ENCODE data around the gene SDHB.

SDHB gene

GRCh38 chr1:17045634-17046333 lies 8.0 kb downstream of the SDHB start:
- peak; percentile 34 for DNase-seq (ENCODE audit: low spot score)

GRCh38 chr1:17045150-17045549 lies 8.7 kb downstream of the SDHB start:
- DNase-seq (ENCODE audit: low spot score), result no peak

GRCh38 chr1:17043676-17044075 lies 10.2 kb downstream of the SDHB start:
- DNase-seq (ENCODE audit: low spot score), result no peak

GRCh38 chr1:17040135-17040534 lies 13.7 kb downstream of the SDHB start:
- DNase-seq (ENCODE audit: low spot score), result no peak

GRCh38 chr1:17039522-17039921 lies 14.3 kb downstream of the SDHB start:
- DNase-seq (ENCODE audit: low spot score), result no peak

GRCh38 chr1:17033481-17033880 lies 20.4 kb downstream of the SDHB start:
- no peak for DNase-seq (ENCODE audit: low spot score)

- no peak for DNase-seq (ENCODE audit: low spot score)
Observed at GRCh38 chr1:17032741-17033140, 21.1 kb downstream of the SDHB start.

- DNase-seq (ENCODE audit: low spot score), result no peak
Observed at GRCh38 chr1:17031436-17031835, 22.4 kb downstream of the SDHB start.

- DNase-seq (ENCODE audit: low spot score), result no peak
Observed at GRCh38 chr1:17030206-17030605, 23.6 kb downstream of the SDHB start.

- DNase-seq (ENCODE audit: low spot score), result no peak
Observed at GRCh38 chr1:17028662-17029188, 25.1 kb downstream of the SDHB start.

- DNase-seq (ENCODE audit: low spot score), result no peak
Observed at GRCh38 chr1:17027900-17028299, 25.9 kb downstream of the SDHB start.

- DNase-seq (ENCODE audit: low spot score), result no peak
Observed at GRCh38 chr1:17027403-17027802, 26.4 kb downstream of the SDHB start.

GRCh38 chr1:17024721-17025120 lies 29.1 kb downstream of the SDHB start:
- DNase-seq (ENCODE audit: low spot score), result no peak

GRCh38 chr1:17023573-17023972 lies 30.3 kb downstream of the SDHB start:
- DNase-seq (ENCODE audit: low spot score), result no peak

- DNase-seq (ENCODE audit: low spot score), result no peak
Observed at GRCh38 chr1:17023102-17023501, 30.7 kb downstream of the SDHB start.

- DNase-seq (ENCODE audit: low spot score), result no peak
Observed at GRCh38 chr1:17021896-17022295, 31.9 kb downstream of the SDHB start.

GRCh38 chr1:17020502-17020901 lies 33.3 kb downstream of the SDHB start:
- no peak for DNase-seq (ENCODE audit: low spot score)

- DNase-seq (ENCODE audit: low spot score), result no peak
Observed at GRCh38 chr1:17018849-17019248, 35.0 kb downstream of the SDHB start.

GRCh38 chr1:17017435-17017834 lies 36.4 kb downstream of the SDHB start:
- DNase-seq (ENCODE audit: low spot score), result no peak

GRCh38 chr1:17016317-17016661 lies 37.5 kb downstream of the SDHB start:
- DNase-seq (ENCODE audit: low spot score), result no peak

GRCh38 chr1:17014671-17015567 lies 38.9 kb downstream of the SDHB start:
- DNase-seq (ENCODE audit: low spot score), result no peak

GRCh38 chr1:17013491-17014320 lies 40.1 kb downstream of the SDHB start:
- no peak for DNase-seq (ENCODE audit: low spot score)

Data from CD4-positive, alpha-beta T cell treated with Interleukin-15 for 4 hours (primary cell).